ENCODE results near the gene ITGB2. TPM values are rescaled to one million over a fixed set of nuclear protein-coding genes. Genes with fewer than 3 reads are reported as not detected.

Gene ITGB2
- total RNA-seq, 1 experiment from 2014 or later, result 24.8 TPM

DNA sequence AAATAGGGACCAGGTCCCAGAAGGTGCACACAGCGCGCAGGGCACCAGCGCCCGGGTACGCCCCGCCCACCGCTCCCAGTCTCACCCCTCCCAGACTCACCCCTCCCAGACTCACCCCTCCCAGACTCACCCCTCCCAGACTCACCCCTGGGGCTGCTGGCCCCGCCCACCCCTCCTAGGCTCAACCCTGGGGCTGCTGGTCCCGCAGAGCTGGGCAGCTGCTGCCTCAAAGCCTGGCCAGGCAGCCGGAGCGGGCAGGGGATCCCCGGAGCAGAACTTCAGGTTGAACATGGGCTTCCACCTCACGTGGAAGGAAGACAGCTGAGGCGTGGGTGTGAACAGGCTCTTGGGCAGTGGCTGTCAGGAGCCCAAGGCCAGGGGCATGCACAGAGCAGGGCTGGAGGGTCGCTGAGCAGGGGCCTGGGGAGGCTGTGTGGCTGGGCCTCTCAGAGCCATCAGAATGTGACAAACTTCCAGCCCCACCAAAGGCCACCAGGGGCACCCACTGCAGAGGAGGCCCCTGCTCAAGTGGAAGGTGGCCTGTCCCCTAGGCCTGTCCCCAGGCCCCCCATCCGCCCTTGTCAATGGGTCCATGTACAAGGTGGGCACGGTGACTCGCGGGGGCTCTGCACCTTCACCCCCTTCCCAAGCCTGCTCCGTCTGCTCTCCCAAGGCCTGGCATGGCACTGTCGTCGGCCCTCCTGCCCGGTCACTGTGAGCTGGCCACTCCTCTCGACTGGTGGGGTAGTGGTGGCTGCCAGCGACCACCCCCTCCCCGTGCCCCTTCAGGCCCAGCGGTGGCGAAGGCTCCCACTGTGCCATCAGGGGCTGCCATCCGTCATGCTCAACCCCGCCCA lies 82.4 kb downstream of the ITGB2 start:
- peaks cover 5% of the 10 kb centered on the region for H3K4me1 Mint-ChIP-seq (ENCODE audit: insufficient read depth, unreplicated experiment)
- CTCF ChIA-PET, result no interaction called here
- TF ChIP-seq, protein P1, sequence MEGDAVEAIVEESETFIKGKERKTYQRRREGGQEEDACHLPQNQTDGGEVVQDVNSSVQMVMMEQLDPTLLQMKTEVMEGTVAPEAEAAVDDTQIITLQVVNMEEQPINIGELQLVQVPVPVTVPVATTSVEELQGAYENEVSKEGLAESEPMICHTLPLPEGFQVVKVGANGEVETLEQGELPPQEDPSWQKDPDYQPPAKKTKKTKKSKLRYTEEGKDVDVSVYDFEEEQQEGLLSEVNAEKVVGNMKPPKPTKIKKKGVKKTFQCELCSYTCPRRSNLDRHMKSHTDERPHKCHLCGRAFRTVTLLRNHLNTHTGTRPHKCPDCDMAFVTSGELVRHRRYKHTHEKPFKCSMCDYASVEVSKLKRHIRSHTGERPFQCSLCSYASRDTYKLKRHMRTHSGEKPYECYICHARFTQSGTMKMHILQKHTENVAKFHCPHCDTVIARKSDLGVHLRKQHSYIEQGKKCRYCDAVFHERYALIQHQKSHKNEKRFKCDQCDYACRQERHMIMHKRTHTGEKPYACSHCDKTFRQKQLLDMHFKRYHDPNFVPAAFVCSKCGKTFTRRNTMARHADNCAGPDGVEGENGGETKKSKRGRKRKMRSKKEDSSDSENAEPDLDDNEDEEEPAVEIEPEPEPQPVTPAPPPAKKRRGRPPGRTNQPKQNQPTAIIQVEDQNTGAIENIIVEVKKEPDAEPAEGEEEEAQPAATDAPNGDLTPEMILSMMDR (IDR thresholded peaks at IDR 0.05; ENCODE audit: unreplicated experiment), result no peak
- no peak for DNase-seq (ENCODE audit: unreplicated experiment)
- intact Hi-C loops (cut with micrococcal nuclease), result no loop called here
- no peak overlapping the region for H3K27ac Mint-ChIP-seq (ENCODE audit: low read depth, unreplicated experiment)
- H3K27me3 Mint-ChIP-seq (ENCODE audit: insufficient read depth, unreplicated experiment), result no peaks in the 10 kb centered on the region
- no peak overlapping the region for H3K4me3 Mint-ChIP-seq (ENCODE audit: unreplicated experiment)
- H3K9me3 Mint-ChIP-seq (ENCODE audit: unreplicated experiment), result no peaks in the 10 kb centered on the region
- H3K36me3 Mint-ChIP-seq (ENCODE audit: insufficient read depth, unreplicated experiment), result no peaks in the 10 kb centered on the region
- no TSS peak for BruUV-seq (replicated peaks)
- POLR2A ChIA-PET, result no interaction called here

DNA sequence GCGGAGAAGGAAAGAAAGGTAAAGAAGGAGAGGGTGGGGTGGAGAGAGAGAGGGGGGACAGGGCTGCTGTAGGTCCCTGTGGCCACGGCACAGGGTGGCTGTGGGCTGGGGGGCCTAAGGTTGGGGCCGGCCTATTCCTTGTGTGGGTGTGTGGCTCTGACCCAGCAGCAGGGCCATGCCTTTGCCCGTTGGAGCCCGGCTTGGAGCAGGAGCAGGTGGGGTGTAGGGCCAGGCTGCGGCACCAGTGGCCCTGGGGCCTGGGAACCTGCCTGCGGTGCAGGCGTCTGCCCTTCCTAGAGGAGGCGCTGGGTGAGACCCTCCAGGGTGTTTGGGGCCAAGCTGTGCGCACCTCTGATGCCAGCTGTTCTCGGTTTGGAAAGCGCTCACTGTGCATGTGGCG lies 83.2 kb downstream of the ITGB2 start:
- ChIA-PET CTCF (no interaction called here), POLR2A (no interaction called here)
- Mint-ChIP-seq H3K27me3 (ENCODE audit: insufficient read depth, unreplicated experiment) (no peaks in the 10 kb centered on the region), H3K9me3 (ENCODE audit: unreplicated experiment) (no peaks in the 10 kb centered on the region), H3K36me3 (ENCODE audit: insufficient read depth, unreplicated experiment) (no peaks in the 10 kb centered on the region), H3K4me1 (ENCODE audit: insufficient read depth, unreplicated experiment) (peaks cover 5% of the 10 kb centered on the region), H3K27ac (ENCODE audit: low read depth, unreplicated experiment) (no peak overlapping the region), H3K4me3 (ENCODE audit: unreplicated experiment) (no peak overlapping the region)
- TF ChIP-seq, protein P1 (IDR thresholded peaks at IDR 0.05; ENCODE audit: unreplicated experiment), result no peak
- intact Hi-C loops (cut with micrococcal nuclease), result no loop called here
- no TSS peak for BruUV-seq (replicated peaks)
- DNase-seq (ENCODE audit: unreplicated experiment), result no peak

DNA sequence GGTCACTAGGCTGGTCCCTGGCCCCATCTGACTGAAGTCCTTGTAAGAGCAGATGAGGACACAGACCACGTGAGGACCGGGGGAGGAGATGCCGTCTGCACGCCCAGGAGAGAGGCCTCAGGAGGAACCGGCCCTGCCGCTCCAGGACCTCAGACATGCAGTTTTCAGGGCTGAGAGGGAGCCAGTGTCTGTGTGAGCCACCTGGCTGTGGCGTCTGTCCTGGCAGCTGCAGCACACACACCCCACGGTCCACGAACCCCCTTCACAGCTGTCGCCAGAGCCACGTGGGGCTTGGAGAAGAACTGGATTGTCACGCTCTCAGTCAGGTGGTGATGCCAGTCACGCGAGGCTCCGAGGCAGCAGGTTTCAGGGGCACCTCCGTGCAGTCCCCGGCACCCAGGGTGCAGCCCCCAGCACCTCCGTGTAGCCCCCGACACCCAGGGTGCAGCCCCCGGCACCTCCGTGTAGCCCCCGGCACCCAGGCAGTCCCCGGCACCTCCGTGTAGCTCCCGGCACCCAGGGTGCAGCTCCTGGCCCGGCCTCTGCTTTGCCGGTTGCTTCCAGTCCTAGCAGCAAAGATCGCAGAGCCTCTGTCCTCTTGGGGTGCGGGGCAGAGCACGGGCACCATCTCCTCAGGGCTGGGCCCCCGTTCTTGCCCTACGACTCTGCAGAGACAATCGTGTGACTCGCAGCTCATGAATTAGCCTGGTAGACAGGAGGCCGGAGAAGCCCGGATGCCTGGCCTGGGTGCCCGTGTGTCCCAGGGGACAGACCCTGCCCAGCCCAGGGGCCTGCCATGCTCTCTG lies 83.8 kb downstream of the ITGB2 start:
- H3K4me3 Mint-ChIP-seq (ENCODE audit: unreplicated experiment), result no peak overlapping the region
- intact Hi-C loops (cut with micrococcal nuclease), result no loop called here
- H3K27me3 Mint-ChIP-seq (ENCODE audit: insufficient read depth, unreplicated experiment), result no peaks in the 10 kb centered on the region
- H3K27ac Mint-ChIP-seq (ENCODE audit: low read depth, unreplicated experiment), result no peak overlapping the region
- CTCF ChIA-PET, result no interaction called here
- BruUV-seq (replicated peaks), result no TSS peak
- no peak for DNase-seq (ENCODE audit: unreplicated experiment)
- TF ChIP-seq, protein P1 (IDR thresholded peaks at IDR 0.05; ENCODE audit: unreplicated experiment), result no peak
- POLR2A ChIA-PET, result no interaction called here
- no peaks in the 10 kb centered on the region for H3K9me3 Mint-ChIP-seq (ENCODE audit: unreplicated experiment)
- H3K4me1 Mint-ChIP-seq (ENCODE audit: insufficient read depth, unreplicated experiment), result peaks cover 5% of the 10 kb centered on the region
- no peaks in the 10 kb centered on the region for H3K36me3 Mint-ChIP-seq (ENCODE audit: insufficient read depth, unreplicated experiment)

GRCh38 chr21:44836349-44836665 lies 84.4 kb downstream of the ITGB2 start:
- POLR2A ChIA-PET, result no interaction called here
- H3K27me3 Mint-ChIP-seq (ENCODE audit: insufficient read depth, unreplicated experiment), result peaks cover 2% of the 10 kb centered on the region
- H3K4me1 Mint-ChIP-seq (ENCODE audit: insufficient read depth, unreplicated experiment), result peaks cover 5% of the 10 kb centered on the region
- CTCF ChIA-PET, result no interaction called here
- H3K9me3 Mint-ChIP-seq (ENCODE audit: unreplicated experiment), result no peaks in the 10 kb centered on the region
- TF ChIP-seq, protein P1 (IDR thresholded peaks at IDR 0.05; ENCODE audit: unreplicated experiment), result no peak
- H3K36me3 Mint-ChIP-seq (ENCODE audit: insufficient read depth, unreplicated experiment), result no peaks in the 10 kb centered on the region
- no peak for DNase-seq (ENCODE audit: unreplicated experiment)
- intact Hi-C loops (cut with micrococcal nuclease), result no loop called here
- no peak overlapping the region for H3K27ac Mint-ChIP-seq (ENCODE audit: low read depth, unreplicated experiment)
- no TSS peak for BruUV-seq (replicated peaks)
- no peak overlapping the region for H3K4me3 Mint-ChIP-seq (ENCODE audit: unreplicated experiment)

Other genes starting within 250 kb of the ITGB2 start
- not detected in 2 replicates for gene KRTAP12-1, start 238.7 kb downstream of the ITGB2 start, total RNA-seq (2022)
- not detected in 2 replicates for gene KRTAP10-12, start 223.7 kb downstream of the ITGB2 start, total RNA-seq (2022)
- not detected in 2 replicates for gene TSPEAR, start 209.3 kb downstream of the ITGB2 start, total RNA-seq (2022)
- 122 and 147 TPM in 2 replicates for gene UBE2G2, start 119.1 kb downstream of the ITGB2 start, total RNA-seq (2022)
- 59.5 and 62.3 TPM in 2 replicates for gene SUMO3, start 102.8 kb downstream of the ITGB2 start, total RNA-seq (2022)
- 326 and 338 TPM in 2 replicates for gene PTTG1IP, start 47.2 kb downstream of the ITGB2 start, total RNA-seq (2022)
- 40.4 and 58.7 TPM in 2 replicates for gene SLX9, start 19.1 kb upstream of the ITGB2 start, total RNA-seq (2022)
- gene ADARB1, start 153.7 kb upstream of the ITGB2 start, total RNA-seq (2022), result 18.1 and 19.4 TPM in 2 replicates

Data from MCF 10A (cell line).